ENCODE results near the gene THEMIS2. TPM values are rescaled to one million over a fixed set of nuclear protein-coding genes. Genes with fewer than 3 reads are reported as not detected.
"Not testable (repeated sequence)": the region's sequence is repeated elsewhere in the genome, so short reads cannot be mapped to it uniquely, and the experiment has no call there.

Gene THEMIS2
- 0.75 and 2.6 TPM in 2 replicates for total RNA-seq (2014; rRNA removed; shearing (Covaris generic))

DNA sequence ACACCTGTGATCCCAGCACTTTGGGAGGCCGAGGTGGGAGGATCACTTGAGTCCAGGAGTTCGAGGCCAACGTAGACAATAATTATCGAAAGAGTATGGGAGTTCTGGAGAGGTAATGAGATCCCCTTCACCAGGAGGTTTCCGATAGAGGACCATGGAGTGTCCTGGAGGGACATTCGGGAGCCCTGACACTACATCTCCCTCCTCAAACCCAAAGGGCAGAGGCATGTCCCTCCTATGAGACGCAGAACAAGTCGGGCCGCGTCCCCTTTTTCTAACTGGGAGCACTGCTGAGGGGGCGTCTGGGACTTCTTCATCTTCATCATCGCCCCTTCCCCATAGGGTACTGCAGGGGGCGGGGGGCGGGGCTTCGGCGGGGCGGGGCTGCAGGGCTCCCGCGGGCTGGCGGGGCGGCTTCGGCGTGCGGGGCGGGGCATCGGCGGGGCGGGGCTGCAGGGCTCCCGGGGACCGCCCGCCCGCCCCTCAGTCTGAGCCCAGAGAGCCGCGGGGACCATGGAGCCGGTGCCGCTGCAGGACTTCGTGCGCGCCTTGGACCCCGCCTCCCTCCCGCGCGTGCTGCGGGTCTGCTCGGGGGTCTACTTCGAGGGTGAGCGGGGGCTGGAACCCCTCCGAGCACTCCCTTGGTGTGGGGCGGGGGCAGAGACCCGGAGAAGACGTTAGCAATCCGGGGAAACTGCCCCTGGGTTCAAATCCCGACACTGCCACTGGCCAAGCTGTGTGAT is at the start of gene THEMIS2:
TSS of gene THEMIS2 (plus strand) at position 486 of the 743 bp plus-strand sequence. CDS start at position 514, 28 bp downstream.
- DNase-seq (ENCODE audit: low spot score) = no peak

DNA sequence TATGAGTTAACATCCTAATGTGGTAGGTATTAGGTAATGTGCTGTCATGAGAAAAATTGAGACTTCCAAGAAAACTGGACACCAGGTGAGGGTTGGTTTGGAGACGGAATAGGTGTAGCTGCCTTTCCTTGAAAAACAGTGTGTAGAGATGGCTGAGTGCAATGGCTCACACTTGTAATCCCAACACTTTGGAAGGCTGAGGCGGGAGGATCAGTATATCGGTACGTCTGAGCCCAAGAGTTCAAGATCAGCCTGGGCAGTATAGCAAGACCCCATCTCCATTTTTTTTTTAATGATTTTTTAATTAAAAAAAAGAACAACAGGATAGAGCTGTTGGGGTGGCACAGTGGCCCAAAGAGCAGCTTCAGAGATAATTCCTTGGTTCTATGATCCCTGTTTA is 48.6 kb upstream of the THEMIS2 start:
- DNase-seq (ENCODE audit: low spot score) = no peak

DNA sequence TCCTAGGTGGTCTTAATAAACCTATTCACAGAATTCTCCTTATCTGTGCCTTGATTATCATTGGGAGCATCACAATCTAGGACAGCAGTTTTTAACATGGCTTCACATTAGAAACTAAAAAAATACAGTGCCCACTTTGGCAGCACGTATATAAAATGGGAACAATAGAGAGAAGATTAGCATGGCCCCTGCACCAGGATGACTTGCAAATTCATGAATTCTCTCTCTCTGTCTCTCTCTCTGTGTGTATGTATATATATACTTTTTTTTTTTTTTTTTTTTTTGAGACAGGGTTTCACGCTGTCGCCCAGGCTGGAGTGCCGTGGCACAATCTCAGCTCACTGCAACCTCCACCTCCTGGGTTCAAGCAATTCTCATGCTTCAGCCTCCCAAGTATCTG is 47.9 kb upstream of the THEMIS2 start:
- DNase-seq (ENCODE audit: low spot score) = no peak

DNA sequence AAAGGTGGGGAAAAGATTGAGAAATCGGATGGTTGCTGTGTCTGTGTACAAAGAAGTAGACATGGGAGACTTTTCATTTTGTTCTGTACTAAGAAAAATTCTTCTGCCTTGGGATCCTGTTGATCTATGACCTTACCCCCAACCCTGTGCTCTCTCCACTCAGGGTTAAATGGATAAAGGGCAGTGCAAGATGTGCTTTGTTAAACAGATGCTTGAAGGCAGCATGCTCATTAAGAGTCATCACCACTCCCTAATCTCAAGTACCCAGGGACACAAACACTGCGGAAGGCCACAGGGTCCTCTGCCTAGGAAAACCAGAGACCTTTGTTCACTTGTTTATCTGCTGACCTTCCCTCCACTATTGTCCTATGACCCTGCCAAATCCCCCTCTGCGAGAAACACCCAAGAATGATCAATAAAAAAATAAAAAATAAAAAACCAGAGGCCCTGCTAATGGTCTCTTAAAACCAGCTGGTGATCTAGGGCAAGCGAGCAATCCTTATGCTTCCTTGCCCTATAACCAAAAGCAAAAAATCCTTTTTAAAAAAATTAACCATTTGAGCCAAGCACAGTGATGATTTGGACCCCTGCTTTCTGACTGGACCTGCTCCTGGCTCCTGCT is 42.9 kb upstream of the THEMIS2 start:
- not testable (repeated sequence) for DNase-seq (ENCODE audit: low spot score)

DNA sequence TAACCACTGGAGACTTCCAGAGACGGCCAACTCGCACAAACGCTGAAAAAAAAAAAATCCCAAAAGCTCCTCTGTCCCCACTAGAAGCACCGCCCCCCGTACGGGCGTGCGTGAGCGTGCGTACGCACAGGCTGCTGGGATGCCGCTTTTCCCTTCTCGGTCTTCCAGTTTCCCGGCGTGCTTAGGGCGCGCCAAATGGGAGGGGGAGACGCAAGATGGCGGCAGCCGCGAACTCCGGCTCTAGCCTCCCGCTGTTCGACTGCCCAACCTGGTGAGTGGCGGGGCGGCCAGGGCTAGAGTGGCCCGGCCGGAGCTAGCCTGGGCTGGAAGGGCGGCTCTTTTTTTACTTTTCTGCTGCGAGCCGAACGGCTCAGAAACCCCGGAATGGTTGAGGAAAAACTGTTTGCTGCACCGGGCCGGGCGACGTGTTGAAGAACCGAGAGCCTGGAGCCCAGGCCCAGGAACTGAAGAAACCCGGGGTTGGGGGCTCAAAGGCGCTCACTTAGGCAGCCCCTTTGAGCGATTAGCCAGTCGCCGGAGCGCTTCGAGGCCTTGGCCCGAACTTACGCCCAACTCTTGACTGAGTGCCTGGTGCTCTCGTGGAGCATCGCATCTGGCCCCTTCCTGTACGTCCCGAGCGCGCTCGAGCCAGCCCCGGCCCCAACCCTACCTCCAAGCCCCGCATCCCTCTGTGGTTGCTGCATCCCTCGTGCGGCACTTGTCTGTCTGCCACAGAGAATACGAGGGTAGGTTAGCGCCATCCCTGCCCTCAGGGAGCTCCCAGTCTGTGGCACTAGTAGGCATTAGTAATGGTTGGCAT is 41.5 kb upstream of the THEMIS2 start, which contains the start of gene PPP1R8:
TSS of gene PPP1R8 (plus strand) at position 162 of the 820 bp plus-strand sequence. CDS start at position 216, 54 bp downstream.
- peak; percentile 93 for DNase-seq (ENCODE audit: low spot score)

DNA sequence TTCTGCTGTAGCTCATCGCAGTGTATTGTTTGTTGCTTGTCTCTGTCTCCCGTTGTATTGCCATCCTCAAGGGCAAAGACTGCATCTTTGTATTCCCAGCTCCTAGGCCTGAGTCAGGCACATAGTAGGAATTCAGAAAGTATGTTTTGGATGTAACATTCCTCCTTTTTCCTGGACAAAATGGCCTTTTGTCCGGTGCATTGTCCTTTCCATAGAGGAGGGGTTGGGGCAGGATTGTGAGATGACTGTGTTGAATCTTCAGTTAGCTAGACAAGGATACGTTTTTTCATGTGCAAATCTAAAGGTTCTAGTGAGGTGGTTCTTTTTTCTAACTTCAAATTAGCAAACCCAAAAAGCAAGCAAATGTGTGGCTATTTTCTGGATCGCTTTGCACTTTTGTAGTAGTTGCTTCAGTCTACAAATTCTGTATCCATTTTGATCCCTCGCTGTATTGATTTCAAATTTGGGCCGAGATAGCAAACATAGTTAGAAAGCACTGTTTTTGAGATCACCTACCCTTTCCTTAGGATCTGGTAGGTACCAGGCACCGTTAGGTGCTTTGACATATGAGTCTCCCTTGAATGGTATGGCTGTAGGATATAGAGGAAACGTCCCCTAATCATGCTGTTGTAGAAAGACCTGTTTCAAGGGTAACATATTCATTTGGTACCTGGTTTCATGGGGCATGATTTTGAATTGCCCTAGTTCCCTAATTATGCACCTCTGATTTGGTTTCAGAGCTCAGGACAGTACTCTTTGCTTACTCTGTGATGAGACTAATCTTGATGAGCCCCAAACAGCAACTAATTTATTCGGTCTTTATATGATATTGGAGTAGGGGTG is 40.6 kb upstream of the THEMIS2 start:
- no peak for DNase-seq (ENCODE audit: low spot score)

DNA sequence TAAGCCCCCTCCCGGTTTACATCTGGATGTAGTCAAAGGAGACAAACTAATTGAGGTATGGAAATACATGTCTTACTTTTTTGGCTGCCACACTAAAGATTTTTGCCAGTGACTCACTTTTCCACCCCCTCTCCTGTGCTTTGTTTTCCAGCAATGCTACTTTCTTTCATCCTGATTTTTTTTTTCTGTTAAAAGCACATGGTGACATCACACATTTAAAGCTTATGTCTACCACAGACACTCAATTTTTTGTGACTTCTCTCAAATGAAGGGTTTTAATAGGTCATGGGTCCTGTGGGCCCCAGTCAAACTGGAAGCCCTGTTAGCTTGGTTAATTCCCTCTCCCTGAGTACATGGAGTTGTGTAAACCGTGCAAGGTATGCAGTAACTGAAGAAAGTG is 39.6 kb upstream of the THEMIS2 start:
- no peak for DNase-seq (ENCODE audit: low spot score)

DNA sequence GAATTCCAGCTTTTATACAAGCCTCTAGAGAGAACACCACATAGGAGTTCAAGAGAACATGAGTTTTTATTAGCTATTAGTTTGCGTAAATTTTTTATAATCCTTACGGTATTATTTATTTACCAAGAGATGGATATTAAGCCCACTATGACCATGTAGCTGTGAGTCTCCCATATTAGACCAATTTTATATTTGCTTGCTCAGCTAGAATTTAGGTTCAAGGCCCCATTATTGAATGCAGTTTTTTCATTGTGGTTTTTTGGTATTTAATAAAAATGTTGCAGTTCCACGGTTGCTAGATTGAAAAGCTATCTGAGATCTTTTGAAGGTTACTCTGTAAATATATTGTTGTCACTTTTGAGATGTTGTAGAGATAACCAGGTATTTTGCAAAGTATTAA is 38.9 kb upstream of the THEMIS2 start:
- DNase-seq (ENCODE audit: low spot score) = no peak

DNA sequence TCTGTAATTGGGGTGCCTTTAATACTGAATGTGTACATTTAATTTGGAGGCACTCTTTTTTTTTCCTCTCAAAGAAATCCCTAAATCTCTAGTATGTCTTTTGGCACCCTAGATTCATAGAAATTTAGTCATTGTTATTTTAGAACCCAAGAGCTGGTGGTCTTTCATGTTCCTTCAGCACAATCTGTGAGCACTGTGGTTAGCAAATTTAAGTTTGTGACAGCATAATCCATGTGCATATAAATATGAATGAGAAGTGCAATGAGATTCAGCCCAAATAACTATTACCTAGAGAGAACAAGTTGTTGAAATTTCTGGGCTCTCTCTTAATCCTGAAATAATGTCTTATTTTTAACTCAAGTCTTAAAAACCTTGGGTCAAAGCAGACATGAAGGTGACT is 37.3 kb upstream of the THEMIS2 start:
- no peak for DNase-seq (ENCODE audit: low spot score)

DNA sequence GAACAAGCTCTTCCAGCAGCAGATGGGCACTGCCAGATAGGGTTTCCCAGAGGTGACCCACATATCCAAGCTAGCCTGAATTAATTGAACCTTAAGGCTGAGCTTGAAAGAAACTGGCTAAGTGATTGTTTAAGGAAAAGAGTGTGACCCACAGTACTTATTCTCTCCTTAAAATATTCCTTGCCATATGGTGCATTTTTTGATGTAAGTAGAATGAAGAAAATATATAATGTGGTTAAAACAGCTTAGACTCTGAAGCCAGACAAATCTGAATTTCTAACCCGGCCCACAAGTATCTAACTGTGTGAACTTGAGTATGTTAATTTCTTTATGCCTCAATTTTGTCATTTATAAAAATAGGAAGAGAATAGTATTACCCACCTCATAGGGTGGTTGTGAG is 36.8 kb upstream of the THEMIS2 start:
- no peak for DNase-seq (ENCODE audit: low spot score)

DNA sequence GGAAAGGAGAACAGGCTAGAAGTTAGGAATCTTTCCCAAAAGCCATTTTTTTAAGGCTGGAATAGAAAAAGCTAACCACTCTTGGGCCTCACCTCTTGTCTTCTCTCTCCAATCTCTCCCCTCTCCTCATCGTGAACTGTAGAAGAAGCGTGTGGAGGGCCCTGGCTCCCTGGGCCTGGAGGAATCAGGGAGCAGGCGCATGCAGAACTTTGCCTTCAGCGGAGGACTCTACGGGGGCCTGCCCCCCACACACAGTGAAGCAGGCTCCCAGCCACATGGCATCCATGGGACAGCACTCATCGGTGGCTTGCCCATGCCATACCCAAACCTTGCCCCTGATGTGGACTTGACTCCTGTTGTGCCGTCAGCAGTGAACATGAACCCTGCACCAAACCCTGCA is 22.4 kb upstream of the THEMIS2 start:
- DNase-seq (ENCODE audit: low spot score) = no peak

DNA sequence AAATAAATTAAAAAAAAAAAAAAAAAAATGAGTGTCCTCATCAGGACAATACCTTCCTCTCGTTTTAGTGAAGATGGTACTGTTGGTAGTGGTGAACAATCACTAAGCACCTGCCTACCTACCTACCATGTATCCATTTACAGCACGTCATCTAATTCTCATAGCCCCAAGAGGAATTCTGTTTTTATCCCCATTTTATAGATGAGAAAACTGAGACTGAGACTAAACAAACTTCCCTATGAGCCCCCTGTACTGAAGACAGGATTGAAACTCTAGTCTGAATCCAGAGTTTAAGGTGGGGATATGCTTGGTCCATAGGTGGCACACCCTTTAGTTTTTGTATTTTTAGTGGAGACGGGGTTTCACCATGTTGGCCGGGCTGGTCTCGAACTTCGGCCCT is 17.3 kb upstream of the THEMIS2 start:
- no peak for DNase-seq (ENCODE audit: low spot score)

DNA sequence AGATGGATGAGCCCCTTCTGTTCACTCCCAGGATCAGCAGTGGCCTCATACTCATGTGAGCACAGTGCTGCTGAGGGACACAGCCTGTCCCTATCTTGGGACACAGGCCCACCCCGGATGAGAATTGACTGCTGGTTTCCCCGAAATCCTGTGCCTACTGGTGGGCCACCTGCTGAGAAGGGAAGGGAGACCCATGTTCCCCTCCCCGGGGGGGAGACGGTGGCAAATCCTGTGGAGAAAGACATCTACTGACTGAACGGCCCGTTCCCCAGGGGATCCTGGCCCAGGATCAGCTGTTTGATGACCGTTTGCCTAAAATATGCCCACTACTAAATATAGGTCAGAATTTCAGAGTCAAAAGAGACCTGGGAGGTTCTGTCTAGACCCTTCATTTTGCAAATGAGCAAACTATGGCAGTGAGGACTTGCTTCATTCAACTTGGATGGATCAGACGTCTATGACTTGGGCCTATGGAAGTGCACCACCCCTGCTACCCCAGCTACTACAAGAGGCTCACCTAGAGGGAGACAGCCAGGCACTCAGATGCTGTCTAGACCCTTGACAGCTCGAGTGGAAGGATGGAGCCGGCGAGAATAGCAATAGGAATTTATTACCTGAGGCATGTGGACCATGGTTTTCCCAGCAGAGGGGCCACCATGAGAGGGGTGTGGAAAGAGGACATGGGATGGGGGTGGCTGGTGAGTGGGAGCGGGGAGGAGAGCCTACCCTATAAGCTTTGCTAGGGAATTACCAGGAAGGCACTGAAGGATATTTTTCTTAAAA is 15.6 kb upstream of the THEMIS2 start:
- DNase-seq (ENCODE audit: low spot score) = no peak

DNA sequence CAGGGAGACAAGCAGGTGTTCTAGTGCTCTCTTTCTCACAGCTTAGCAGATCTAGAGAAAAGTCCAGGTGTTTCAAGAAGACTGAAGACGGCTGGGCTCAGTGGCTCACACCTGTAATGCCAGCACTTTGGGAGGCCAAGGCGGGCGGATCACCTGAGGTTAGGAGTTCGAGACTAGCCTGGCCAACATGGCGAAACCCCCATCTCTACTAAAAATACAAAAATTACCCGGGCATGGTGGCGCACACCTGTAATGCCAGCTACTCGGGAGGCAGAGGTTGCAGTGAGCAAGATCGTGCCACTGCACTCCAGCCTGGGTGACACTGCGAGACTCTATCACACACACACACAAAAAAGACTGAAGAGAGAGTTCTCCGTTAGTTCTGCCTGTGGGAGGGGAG is 14.8 kb upstream of the THEMIS2 start:
- DNase-seq (ENCODE audit: low spot score) = not testable (repeated sequence)

DNA sequence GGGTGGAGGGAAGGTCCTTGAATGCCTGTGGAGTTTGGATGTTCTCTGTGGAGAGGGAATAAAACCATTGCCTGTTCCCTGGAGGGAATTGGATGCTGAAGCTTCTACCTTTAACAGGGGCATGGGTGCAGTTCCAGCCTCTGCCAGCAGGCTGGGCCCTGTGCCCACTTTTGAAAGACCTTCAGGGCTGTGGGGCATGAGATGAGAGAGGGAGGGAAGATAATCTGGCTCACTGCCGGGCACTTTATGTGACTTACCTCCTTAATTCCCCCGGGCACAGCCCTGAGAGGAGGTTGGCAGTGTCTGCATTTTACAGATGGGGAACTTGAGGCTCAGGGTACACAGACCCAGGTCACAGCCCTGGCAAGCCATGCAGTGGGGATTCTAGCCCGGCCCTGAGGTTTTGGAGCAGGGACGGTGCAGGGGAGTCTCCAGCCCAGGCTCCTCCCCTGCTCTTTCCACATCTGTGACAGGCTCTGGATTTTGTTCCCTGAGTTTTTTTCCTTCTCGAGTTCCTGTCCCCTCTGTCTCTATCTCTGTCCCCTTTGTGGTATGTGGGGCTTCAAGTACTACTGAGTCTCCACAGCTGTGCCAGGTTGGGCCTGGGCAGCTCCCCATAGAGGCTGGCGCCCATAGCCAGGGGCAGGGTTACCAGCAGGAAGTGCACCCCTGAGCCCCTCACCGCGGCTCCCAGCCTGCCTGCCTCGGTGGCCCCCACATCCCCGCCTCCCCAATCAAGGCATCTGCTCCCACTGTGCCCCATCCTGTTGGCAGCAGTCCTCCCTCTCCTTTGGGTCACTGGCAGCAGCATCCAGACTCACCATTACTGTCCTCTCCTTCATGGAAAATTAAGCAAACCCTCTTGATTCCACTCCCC is 14.0 kb upstream of the THEMIS2 start:
- DNase-seq (ENCODE audit: low spot score) = peak; percentile 69

DNA sequence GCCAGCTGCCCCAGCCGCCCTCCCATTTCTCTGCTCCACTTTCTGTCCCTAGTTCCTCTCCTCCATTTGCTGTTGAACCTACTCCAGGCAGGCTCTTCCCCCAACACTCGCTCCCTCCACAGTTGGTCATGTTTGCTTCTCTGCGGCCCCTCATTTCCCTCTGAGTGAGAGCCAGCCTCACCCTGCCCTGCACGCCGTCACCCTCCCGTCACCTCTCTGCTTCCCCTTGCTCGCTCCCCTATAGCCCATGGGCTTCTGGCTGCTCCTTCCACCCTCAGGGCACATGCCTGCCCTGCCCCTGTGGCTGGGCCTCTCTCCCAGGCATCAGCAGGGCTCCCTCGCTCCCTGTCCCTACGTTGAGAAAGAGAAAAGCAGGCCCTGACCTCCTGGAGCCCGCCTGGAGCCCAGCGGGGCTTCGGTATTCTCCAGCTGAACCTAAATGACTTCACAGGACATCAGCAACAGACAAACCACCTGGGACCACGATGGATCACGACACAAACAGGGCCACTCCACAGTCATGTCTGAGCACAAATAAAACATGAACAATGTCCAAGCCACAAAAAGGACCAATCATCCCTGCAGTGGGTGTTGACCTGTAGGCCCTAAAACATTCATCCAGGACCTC is 13.3 kb upstream of the THEMIS2 start:
- no peak for DNase-seq (ENCODE audit: low spot score)

DNA sequence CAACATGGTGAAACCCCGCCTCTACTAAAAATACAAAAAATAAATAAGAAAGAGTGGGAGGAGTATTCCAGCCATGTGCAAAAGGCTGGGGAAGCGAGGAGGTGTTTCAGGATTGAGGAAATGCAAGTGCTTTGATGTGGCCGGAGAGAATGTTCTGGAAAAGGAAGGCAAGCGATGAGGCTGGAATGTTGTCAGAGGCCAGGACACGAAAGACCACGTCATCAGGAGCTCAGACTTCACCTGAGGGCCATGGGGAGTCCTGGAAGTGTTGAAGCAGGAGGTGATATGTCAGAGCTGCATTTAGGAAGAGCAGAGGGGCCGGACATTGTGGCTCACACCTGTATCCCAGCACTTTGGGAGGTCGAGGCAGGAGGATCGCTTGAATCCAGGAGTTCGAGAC is 10.9 kb upstream of the THEMIS2 start:
- no peak for DNase-seq (ENCODE audit: low spot score)

DNA sequence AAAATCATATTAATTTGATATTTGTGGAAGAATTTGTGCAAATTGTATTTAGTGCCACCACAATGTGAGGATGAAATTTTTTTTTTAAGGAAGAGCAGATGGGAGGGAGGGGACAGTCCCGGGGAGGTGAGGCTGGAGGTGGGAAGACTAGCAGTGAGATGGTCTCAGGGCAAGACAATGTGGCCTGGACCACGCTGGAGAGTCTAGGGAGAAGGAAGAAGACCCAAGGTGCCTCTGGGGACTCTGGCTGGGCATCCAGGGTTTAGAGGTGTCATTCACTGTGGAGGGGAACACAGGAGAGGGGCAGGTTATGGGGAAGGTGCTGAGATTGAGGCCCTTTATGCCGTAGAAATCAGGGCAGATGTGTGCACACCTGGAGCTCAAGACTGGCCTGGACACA is 10.3 kb upstream of the THEMIS2 start:
- DNase-seq (ENCODE audit: low spot score) = no peak
